Naive thymus-derived CD4-positive, alpha-beta T cell (primary cell): ENCODE results near the gene NHLH1. TPM values are rescaled to one million over a fixed set of nuclear protein-coding genes. Genes with fewer than 3 reads are reported as not detected.
A peak's percentile ranks its signal among the peaks of the same experiment; 100 is the strongest.

Source experiments
- ATAC-seq: fragments of 150-1000 bp; cut with Tn5 transposase; 2 replicates; pipeline ENCODE4 v1.10.0; 2021; ENCODE audit warnings: mild to moderate bottlenecking, moderate library complexity
- CTCF ChIA-PET: fragments of 350-600 bp; sonication (Branson Sonifier 250); formaldehyde crosslinking; loops from one replicate; lab custom pipeline; 2021; ENCODE audit warnings: antibody characterized with exemption; lab: Charles Lee
- POLR2A ChIA-PET: fragments of 350-600 bp; sonication (Branson Sonifier 250); formaldehyde crosslinking; loops from one replicate; lab custom pipeline; 2021; ENCODE audit warnings: antibody characterized with exemption, inconsistent platforms; lab: Charles Lee
- DNase-seq, 9 donors: peaks; one replicate each; pipeline versions ENCODE4 v3.0.0 to v3.0.0-alpha.2; 2020 to 2022; ENCODE audit warnings: mixed read lengths in 1 of 9
- H3K27ac ChIP-seq: one replicate; pipeline ENCODE4 v1.7.0; 2013; ENCODE audit warnings: mild to moderate bottlenecking, low read depth, low read length, moderate library complexity
- H3K27me3 ChIP-seq, 2 donors: one replicate each; pipeline ENCODE4 v1.7.0; 2013; ENCODE audit warnings: low read length in 2 of 2, mild to moderate bottlenecking in 2 of 2, moderate library complexity in 2 of 2; ENCODE audit not compliant: control insufficient read depth in 2 of 2, insufficient read depth in 2 of 2
- H3K36me3 ChIP-seq, 3 experiments: 1 replicate in 2 of 3; 2 replicates in 1 of 3; pipeline ENCODE4 v1.7.0; 2013; ENCODE audit warnings: low read length in 3 of 3, mild to moderate bottlenecking in 3 of 3, moderate library complexity in 1 of 3; ENCODE audit not compliant: insufficient read depth in 3 of 3, control insufficient read depth in 2 of 3
- H3K4me1 ChIP-seq, 2 donors: one replicate each; pipeline ENCODE4 v1.7.0; 2013; ENCODE audit warnings: low read length in 2 of 2, mild to moderate bottlenecking in 2 of 2, moderate library complexity in 1 of 2; ENCODE audit not compliant: control insufficient read depth in 2 of 2, insufficient read depth in 2 of 2
- H3K4me3 ChIP-seq: 2 replicates; pipeline ENCODE4 v1.7.0; 2013; ENCODE audit warnings: mild to moderate bottlenecking, low read length
- H3K9me3 ChIP-seq, 3 experiments: 1 replicate in 2 of 3; 2 replicates in 1 of 3; pipeline ENCODE4 v1.7.0; 2013; ENCODE audit warnings: low read length in 3 of 3; ENCODE audit not compliant: control insufficient read depth in 2 of 3
- H3K27ac Mint-ChIP-seq, 9 donors: one replicate each; pipeline ENCODE4 v1.8.0; 2020 to 2022; ENCODE audit warnings: mixed read lengths in 9 of 9, mild to moderate bottlenecking in 8 of 9, moderate library complexity in 5 of 9, inconsistent platforms in 2 of 9
- H3K27me3 Mint-ChIP-seq, 5 donors: one replicate each; pipeline ENCODE4 v1.8.0; 2021 to 2022; ENCODE audit warnings: mixed read lengths in 5 of 5, mild to moderate bottlenecking in 1 of 5
- H3K36me3 Mint-ChIP-seq, 5 donors: one replicate each; pipeline ENCODE4 v1.8.0; 2020 to 2022; ENCODE audit warnings: mixed read lengths in 5 of 5, mild to moderate bottlenecking in 3 of 5, inconsistent platforms in 1 of 5
- H3K4me1 Mint-ChIP-seq, 7 donors: one replicate each; pipeline ENCODE4 v1.8.0; 2020 to 2022; ENCODE audit warnings: mixed read lengths in 7 of 7, mild to moderate bottlenecking in 3 of 7, inconsistent platforms in 1 of 7
- H3K4me3 Mint-ChIP-seq, 10 donors: one replicate each; pipeline ENCODE4 v1.8.0; 2020 to 2022; ENCODE audit warnings: mild to moderate bottlenecking in 10 of 10, mixed read lengths in 10 of 10, moderate library complexity in 6 of 10, inconsistent platforms in 2 of 10
- H3K9me3 Mint-ChIP-seq, 11 donors: one replicate each; pipeline ENCODE4 v1.8.0; 2020 to 2022; ENCODE audit warnings: mixed read lengths in 11 of 11, mild to moderate bottlenecking in 4 of 11, inconsistent platforms in 1 of 11, moderate library complexity in 1 of 11
- intact Hi-C, 2 donors: fragments of 100-400 bp; cut with micrococcal nuclease; formaldehyde crosslinking; loops; one replicate each; pipeline ENCODE4 v1.15.1; 2023
- polyA plus RNA-seq, 2 donors: library from polyadenylated mRNA; unstranded; fragments of 300-500 nt; fragmentation: Illumina TruSeq; gene quantifications; one replicate each; pipeline ENCODE4 v1.2.3, GENCODE V29; 2021
- total RNA-seq, 6 experiments: library from RNA in 5 of 6; stranded (reverse) in 5 of 6; gene quantifications; 1 replicate in 5 of 6; 2 replicates in 1 of 6; pipeline ENCODE4 v1.2.3 and lab custom pipeline; 2021 to 2026

The NHLH1 gene
- total and polyA plus RNA-seq, 7 experiments from 2014 or later: 0.11 to 0.58 (median 0.42) TPM; not detected in 2

- Mint-ChIP-seq H3K27ac (no peak overlapping the region), H3K27me3 (peaks cover 0 to 18% (median 0%) of the 10 kb centered on the region in 5 donors)
Measured at GRCh38 chr1:160419838-160420169, 52.9 kb downstream of the NHLH1 start.

DNA sequence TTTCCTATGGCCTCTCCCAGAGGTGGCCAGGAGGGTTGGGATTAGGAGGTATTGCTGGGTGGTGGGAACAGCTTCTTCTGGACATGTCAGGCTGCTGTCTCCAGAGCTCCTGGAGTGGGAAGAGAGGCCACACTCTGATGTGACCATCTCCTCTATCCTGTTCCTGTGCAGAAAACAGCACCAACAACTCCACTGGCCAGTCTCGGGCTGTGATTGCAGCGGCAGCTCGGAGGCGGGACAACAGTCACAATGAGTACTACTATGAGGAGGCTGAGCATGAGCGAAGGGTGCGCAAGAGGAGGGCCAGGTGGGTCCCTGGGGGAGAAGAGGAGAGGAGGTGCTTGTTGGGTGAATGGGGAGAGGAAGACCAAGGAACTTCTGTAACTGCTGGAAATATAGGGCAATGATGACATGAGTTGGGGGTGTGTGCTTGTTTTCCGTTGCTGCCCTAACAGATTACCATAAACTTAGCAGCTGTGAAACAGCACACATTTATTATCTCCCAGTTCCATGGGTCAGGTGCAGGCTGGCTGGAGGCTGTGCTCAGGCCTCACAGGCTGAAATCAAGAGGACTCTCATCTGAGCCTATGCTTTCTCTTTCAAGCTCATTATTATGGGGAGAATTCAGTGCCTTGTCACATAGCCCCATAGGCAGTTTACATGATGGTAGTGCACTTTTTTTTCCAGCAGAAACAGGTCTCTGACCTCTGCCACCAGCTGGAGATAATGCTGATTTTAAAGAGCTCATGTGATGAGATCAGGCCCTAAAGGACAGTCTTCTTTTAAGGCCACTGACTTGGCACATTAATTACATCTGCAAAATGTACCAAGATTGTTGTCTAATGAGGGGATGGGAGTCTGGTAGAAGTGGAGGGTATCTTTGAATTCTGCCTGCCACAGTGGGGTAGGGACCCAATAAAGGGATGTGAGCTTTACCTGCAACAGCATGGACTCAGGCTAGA is 54.3 kb downstream of the NHLH1 start:
- H3K4me1 Mint-ChIP-seq: peaks cover 0 to 18% (median 0%) of the 10 kb centered on the region in 7 donors
- no peaks in the 10 kb centered on the region for H3K9me3 Mint-ChIP-seq
- DNase-seq (no peak), ATAC-seq (no peak)
- Histone ChIP-seq H3K27me3 (no peaks in the 10 kb centered on the region), H3K36me3 (no peaks in the 10 kb centered on the region), H3K9me3 (no peaks in the 10 kb centered on the region), H3K27ac (no peak overlapping the region), H3K4me3 (no peak overlapping the region), H3K4me1 (no peaks in the 10 kb centered on the region)
- ChIA-PET POLR2A (interaction anchor here (1.0 kb wide), 1 partner anchor 164 kb away, joined by 4 read pairs; no protein-coding TSS in a partner anchor), CTCF (interaction anchor here (0.6 to 1.9 kb wide), 3 partner anchors 185 to 306 kb away, joined by 3 to 6 read pairs (median 4); no protein-coding TSS in a partner anchor)
- no peak overlapping the region for H3K27ac Mint-ChIP-seq
- no peaks in the 10 kb centered on the region for H3K36me3 Mint-ChIP-seq
- H3K4me3 Mint-ChIP-seq: no peak overlapping the region
- peaks cover 0 to 16% (median 0%) of the 10 kb centered on the region in 5 donors for H3K27me3 Mint-ChIP-seq
- intact Hi-C loops: no loop called here

More at GRCh38 chr1:160419838-160420169, 52.9 kb downstream of the NHLH1 start:
- Mint-ChIP-seq H3K4me1 (peaks cover 0 to 12% (median 0%) of the 10 kb centered on the region in 7 donors), H3K36me3 (no peaks in the 10 kb centered on the region), H3K4me3 (no peak overlapping the region), H3K9me3 (no peaks in the 10 kb centered on the region)
- Histone ChIP-seq H3K4me1 (no peaks in the 10 kb centered on the region), H3K9me3 (no peaks in the 10 kb centered on the region), H3K27me3 (no peaks in the 10 kb centered on the region), H3K4me3 (no peak overlapping the region), H3K27ac (no peak overlapping the region), H3K36me3 (no peaks in the 10 kb centered on the region)
- ATAC-seq: no peak
- ChIA-PET CTCF (no interaction called here), POLR2A (interaction anchor here (0.5 kb wide), 1 partner anchor 8 kb away, joined by 3 read pairs; no protein-coding TSS in a partner anchor)
- DNase-seq: no peak
- intact Hi-C loops: no loop called here

- Mint-ChIP-seq H3K9me3 (no peaks in the 10 kb centered on the region), H3K27ac (peak overlapping the region in 1 of 9 donors; percentile 62), H3K4me3 (no peak overlapping the region), H3K27me3 (peaks cover 0 to 16% (median 0%) of the 10 kb centered on the region in 5 donors), H3K36me3 (no peaks in the 10 kb centered on the region), H3K4me1 (peaks cover 0 to 18% (median 5%) of the 10 kb centered on the region in 7 donors)
- H3K36me3 ChIP-seq: no peaks in the 10 kb centered on the region
- intact Hi-C loops: no loop called here
- no peak overlapping the region for H3K27ac ChIP-seq
- no peaks in the 10 kb centered on the region for H3K9me3 ChIP-seq
- peaks cover 0 to 2% of the 10 kb centered on the region in 2 donors for H3K4me1 ChIP-seq
- DNase-seq (no peak), ATAC-seq (no peak)
- H3K27me3 ChIP-seq: no peaks in the 10 kb centered on the region
- ChIA-PET CTCF (interaction anchor here (1.6 to 1.9 kb wide), 2 partner anchors 184 to 305 kb away, joined by 4 to 6 read pairs; no protein-coding TSS in a partner anchor), POLR2A (interaction anchor here (1.0 kb wide), 1 partner anchor 165 kb away, joined by 4 read pairs; no protein-coding TSS in a partner anchor)
- H3K4me3 ChIP-seq: no peak overlapping the region
Measured at GRCh38 chr1:160421881-160422280, 55.0 kb downstream of the NHLH1 start.

Other genes starting within 250 kb of the NHLH1 start
- under 1 TPM in 1 of 5 experiments, not detected in 4; 0.71 TPM for gene ATP1A4, start 215.5 kb upstream of the NHLH1 start, total RNA-seq
- gene ATP1A4, start 215.5 kb upstream of the NHLH1 start, polyA plus RNA-seq: not detected
- 1 to 10 TPM in 1 of 5 experiments, not detected in 4; 1.1 TPM for gene CASQ1, start 176.5 kb upstream of the NHLH1 start, total RNA-seq
- gene CASQ1, start 176.5 kb upstream of the NHLH1 start, polyA plus RNA-seq: not detected
- 10 to 100 TPM; 11.5 to 38.6 (median 13.4) TPM for gene PEA15, start 161.7 kb upstream of the NHLH1 start, total RNA-seq
- 1 to 10 TPM; 4.7 TPM for gene PEA15, start 161.7 kb upstream of the NHLH1 start, polyA plus RNA-seq
- gene DCAF8, start 104.5 kb upstream of the NHLH1 start, total RNA-seq: 100 to 1,000 TPM; 115 to 226 (median 176) TPM
- gene DCAF8, start 104.5 kb upstream of the NHLH1 start, polyA plus RNA-seq: 10 to 100 TPM; 45.6 to 49.8 TPM
- 10 to 100 TPM; 37.9 to 66.1 (median 49.2) TPM for gene PEX19, start 81.9 kb upstream of the NHLH1 start, total RNA-seq
- 10 to 100 TPM; 55.6 to 56.4 TPM for gene PEX19, start 81.9 kb upstream of the NHLH1 start, polyA plus RNA-seq
- gene COPA, start 23.8 kb upstream of the NHLH1 start, total RNA-seq: 100 to 1,000 TPM; 104 to 151 (median 118) TPM
- 100 to 1,000 TPM; 101 to 156 TPM for gene COPA, start 23.8 kb upstream of the NHLH1 start, polyA plus RNA-seq
- gene NCSTN, start 23.7 kb upstream of the NHLH1 start, total RNA-seq: 10 to 100 TPM; 68.4 to 91.1 (median 73.5) TPM
- gene NCSTN, start 23.7 kb upstream of the NHLH1 start, polyA plus RNA-seq: 10 to 100 TPM; 69.2 to 85.3 TPM
- gene VANGL2, start 33.5 kb downstream of the NHLH1 start, total RNA-seq: under 1 TPM in 2 of 5 experiments, not detected in 3; 0.05 to 0.13 TPM
- gene VANGL2, start 33.5 kb downstream of the NHLH1 start, polyA plus RNA-seq: not detected
- gene SLAMF6, start 156.2 kb downstream of the NHLH1 start, total RNA-seq: 10 to 100 TPM; 17.8 to 48.5 (median 40.5) TPM
- gene SLAMF6, start 156.2 kb downstream of the NHLH1 start, polyA plus RNA-seq: 10 to 100 TPM; 61.1 to 62.6 TPM
- 10 to 100 TPM; 25.1 to 40.7 (median 32.3) TPM for gene CD84, start 212.4 kb downstream of the NHLH1 start, total RNA-seq
- gene CD84, start 212.4 kb downstream of the NHLH1 start, polyA plus RNA-seq: 10 to 100 TPM in 1 of 2 donors, 1 to 10 TPM in 1; 7.4 to 11.3 TPM